ENCODE results near the gene PROZ.
"Not testable (repeated sequence)": the region's sequence is repeated elsewhere in the genome, so short reads cannot be mapped to it uniquely, and the experiment has no call there.

Gene PROZ

GRCh38 chr13:113159701-113160100 lies 1.3 kb downstream of the PROZ start:
- no peak overlapping the region for H3K4me3 ChIP-seq (IDR thresholded peaks at IDR 0.05; ENCODE audit: insufficient read depth, low read depth, low read length)
- no peaks in the 10 kb centered on the region for H3K79me2 ChIP-seq (ENCODE audit: insufficient read depth, low read depth)
- H3K9ac ChIP-seq, result no peak overlapping the region
- no peak overlapping the region for H2AFZ ChIP-seq (ENCODE audit: low read depth)
- peaks cover 2% of the 10 kb centered on the region for H3K4me1 ChIP-seq (ENCODE audit: low read depth, poor library complexity, severe bottlenecking)
- no peak overlapping the region for H3K27ac ChIP-seq
- H3K36me3 ChIP-seq (ENCODE audit: insufficient read depth), result no peaks in the 10 kb centered on the region
- no peaks in the 10 kb centered on the region for H4K20me1 ChIP-seq (ENCODE audit: insufficient read depth)
- no peak overlapping the region for H3K4me2 ChIP-seq
- peaks cover 9% of the 10 kb centered on the region; the same call in 1 of the 2 replicates for H3K27me3 ChIP-seq (ENCODE audit: insufficient read depth, low read depth)
- TF ChIP-seq, protein P1, sequence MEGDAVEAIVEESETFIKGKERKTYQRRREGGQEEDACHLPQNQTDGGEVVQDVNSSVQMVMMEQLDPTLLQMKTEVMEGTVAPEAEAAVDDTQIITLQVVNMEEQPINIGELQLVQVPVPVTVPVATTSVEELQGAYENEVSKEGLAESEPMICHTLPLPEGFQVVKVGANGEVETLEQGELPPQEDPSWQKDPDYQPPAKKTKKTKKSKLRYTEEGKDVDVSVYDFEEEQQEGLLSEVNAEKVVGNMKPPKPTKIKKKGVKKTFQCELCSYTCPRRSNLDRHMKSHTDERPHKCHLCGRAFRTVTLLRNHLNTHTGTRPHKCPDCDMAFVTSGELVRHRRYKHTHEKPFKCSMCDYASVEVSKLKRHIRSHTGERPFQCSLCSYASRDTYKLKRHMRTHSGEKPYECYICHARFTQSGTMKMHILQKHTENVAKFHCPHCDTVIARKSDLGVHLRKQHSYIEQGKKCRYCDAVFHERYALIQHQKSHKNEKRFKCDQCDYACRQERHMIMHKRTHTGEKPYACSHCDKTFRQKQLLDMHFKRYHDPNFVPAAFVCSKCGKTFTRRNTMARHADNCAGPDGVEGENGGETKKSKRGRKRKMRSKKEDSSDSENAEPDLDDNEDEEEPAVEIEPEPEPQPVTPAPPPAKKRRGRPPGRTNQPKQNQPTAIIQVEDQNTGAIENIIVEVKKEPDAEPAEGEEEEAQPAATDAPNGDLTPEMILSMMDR (conservative IDR thresholded peaks at IDR 0.05; ENCODE audit: low read depth, low read length), result no peak

DNA sequence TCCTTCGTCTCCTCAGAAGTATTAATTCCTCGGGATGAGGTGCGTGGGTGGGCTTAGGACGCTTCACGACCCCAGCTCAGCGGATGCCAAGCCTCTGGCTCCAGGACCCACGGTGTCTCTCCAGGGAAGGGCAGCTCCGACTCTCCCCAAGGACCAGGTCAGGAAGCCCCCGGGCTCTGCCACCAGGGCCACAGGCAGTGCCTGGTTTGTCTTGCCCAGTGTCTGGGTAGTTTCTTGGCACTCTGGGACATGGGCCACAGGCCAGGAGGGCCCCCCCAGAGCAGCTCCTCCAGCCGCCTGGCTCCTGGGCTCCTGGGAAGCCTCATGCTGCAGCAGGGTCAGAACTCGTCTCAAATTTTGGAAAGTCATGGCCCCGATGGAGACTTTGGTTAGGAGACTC lies 2.5 kb downstream of the PROZ start:
- Histone ChIP-seq H3K79me2 (ENCODE audit: insufficient read depth, low read depth) (no peaks in the 10 kb centered on the region), H3K27me3 (ENCODE audit: insufficient read depth, low read depth) (peaks cover 9% of the 10 kb centered on the region; the same call in 1 of the 2 replicates), H3K36me3 (ENCODE audit: insufficient read depth) (no peaks in the 10 kb centered on the region), H4K20me1 (ENCODE audit: insufficient read depth) (no peaks in the 10 kb centered on the region), H2AFZ (ENCODE audit: low read depth) (no peak overlapping the region), H3K27ac (no peak overlapping the region), H3K9ac (no peak overlapping the region), H3K4me1 (ENCODE audit: low read depth, poor library complexity, severe bottlenecking) (no peaks in the 10 kb centered on the region), H3K4me3 (IDR thresholded peaks at IDR 0.05; ENCODE audit: insufficient read depth, low read depth, low read length) (no peak overlapping the region), H3K4me2 (no peak overlapping the region)
- TF ChIP-seq, protein P1 (conservative IDR thresholded peaks at IDR 0.05; ENCODE audit: low read depth, low read length), result no peak

GRCh38 chr13:113161433-113161832 lies 3.0 kb downstream of the PROZ start:
- Histone ChIP-seq H3K36me3 (ENCODE audit: insufficient read depth) (no peaks in the 10 kb centered on the region), H3K4me3 (IDR thresholded peaks at IDR 0.05; ENCODE audit: insufficient read depth, low read depth, low read length) (no peak overlapping the region), H4K20me1 (ENCODE audit: insufficient read depth) (no peaks in the 10 kb centered on the region), H3K4me2 (no peak overlapping the region), H3K79me2 (ENCODE audit: insufficient read depth, low read depth) (no peaks in the 10 kb centered on the region), H2AFZ (ENCODE audit: low read depth) (no peak overlapping the region), H3K4me1 (ENCODE audit: low read depth, poor library complexity, severe bottlenecking) (no peaks in the 10 kb centered on the region), H3K27ac (no peak overlapping the region), H3K27me3 (ENCODE audit: insufficient read depth, low read depth) (peaks cover 9% of the 10 kb centered on the region; the same call in 1 of the 2 replicates), H3K9ac (no peak overlapping the region)
- TF ChIP-seq, protein P1 (conservative IDR thresholded peaks at IDR 0.05; ENCODE audit: low read depth, low read length), result no peak

DNA sequence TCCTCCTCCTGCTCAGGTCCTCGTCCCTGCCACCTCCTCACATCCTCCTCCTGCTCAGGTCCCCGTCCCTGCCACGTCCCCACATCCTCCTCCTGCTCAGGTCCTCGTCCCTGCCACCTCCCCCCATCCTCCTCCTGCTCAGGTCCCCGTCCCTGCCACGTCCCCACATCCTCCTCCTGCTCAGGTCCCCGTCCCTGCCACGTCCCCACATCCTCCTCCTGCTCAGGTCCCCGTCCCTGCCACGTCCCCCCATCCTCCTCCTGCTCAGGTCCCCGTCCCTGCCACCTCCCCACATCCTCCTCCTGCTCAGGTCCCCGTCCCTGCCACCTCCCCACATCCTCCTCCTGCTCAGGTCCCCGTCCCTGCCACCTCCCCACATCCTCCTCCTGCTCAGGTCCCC lies 3.5 kb downstream of the PROZ start:
- not testable (repeated sequence) for H3K79me2 ChIP-seq (ENCODE audit: insufficient read depth, low read depth); H3K36me3 ChIP-seq (ENCODE audit: insufficient read depth); H3K9ac ChIP-seq; H3K4me3 ChIP-seq (IDR thresholded peaks at IDR 0.05; ENCODE audit: insufficient read depth, low read depth, low read length); H3K4me2 ChIP-seq; H3K27ac ChIP-seq; H2AFZ ChIP-seq (ENCODE audit: low read depth); H3K4me1 ChIP-seq (ENCODE audit: low read depth, poor library complexity, severe bottlenecking); H3K27me3 ChIP-seq (ENCODE audit: insufficient read depth, low read depth); H4K20me1 ChIP-seq (ENCODE audit: insufficient read depth)

- H3K79me2 ChIP-seq (ENCODE audit: insufficient read depth, low read depth), result no peaks in the 10 kb centered on the region
- no peak overlapping the region for H3K27ac ChIP-seq
- TF ChIP-seq, protein P1 (conservative IDR thresholded peaks at IDR 0.05; ENCODE audit: low read depth, low read length), result no peak
- H3K4me3 ChIP-seq (IDR thresholded peaks at IDR 0.05; ENCODE audit: insufficient read depth, low read depth, low read length), result no peak overlapping the region
- H3K27me3 ChIP-seq (ENCODE audit: insufficient read depth, low read depth), result peaks cover 9% of the 10 kb centered on the region; the same call in 1 of the 2 replicates
- H3K36me3 ChIP-seq (ENCODE audit: insufficient read depth), result no peaks in the 10 kb centered on the region
- H3K4me2 ChIP-seq, result no peak overlapping the region
- H4K20me1 ChIP-seq (ENCODE audit: insufficient read depth), result no peaks in the 10 kb centered on the region
- no peak overlapping the region for H2AFZ ChIP-seq (ENCODE audit: low read depth)
- H3K4me1 ChIP-seq (ENCODE audit: low read depth, poor library complexity, severe bottlenecking), result no peaks in the 10 kb centered on the region
- no peak overlapping the region for H3K9ac ChIP-seq
Measured at GRCh38 chr13:113162783-113163685, 4.6 kb downstream of the PROZ start.
